Measurements from ENCODE around the gene OR2A5. TPM values are rescaled to one million over a fixed set of nuclear protein-coding genes. Genes with fewer than 3 reads are reported as not detected.
"Not testable (repeated sequence)": the region's sequence is repeated elsewhere in the genome, so short reads cannot be mapped to it uniquely, and the experiment has no call there.

Gene OR2A5
- total RNA-seq, 1 experiment from 2014 or later: not detected

DNA sequence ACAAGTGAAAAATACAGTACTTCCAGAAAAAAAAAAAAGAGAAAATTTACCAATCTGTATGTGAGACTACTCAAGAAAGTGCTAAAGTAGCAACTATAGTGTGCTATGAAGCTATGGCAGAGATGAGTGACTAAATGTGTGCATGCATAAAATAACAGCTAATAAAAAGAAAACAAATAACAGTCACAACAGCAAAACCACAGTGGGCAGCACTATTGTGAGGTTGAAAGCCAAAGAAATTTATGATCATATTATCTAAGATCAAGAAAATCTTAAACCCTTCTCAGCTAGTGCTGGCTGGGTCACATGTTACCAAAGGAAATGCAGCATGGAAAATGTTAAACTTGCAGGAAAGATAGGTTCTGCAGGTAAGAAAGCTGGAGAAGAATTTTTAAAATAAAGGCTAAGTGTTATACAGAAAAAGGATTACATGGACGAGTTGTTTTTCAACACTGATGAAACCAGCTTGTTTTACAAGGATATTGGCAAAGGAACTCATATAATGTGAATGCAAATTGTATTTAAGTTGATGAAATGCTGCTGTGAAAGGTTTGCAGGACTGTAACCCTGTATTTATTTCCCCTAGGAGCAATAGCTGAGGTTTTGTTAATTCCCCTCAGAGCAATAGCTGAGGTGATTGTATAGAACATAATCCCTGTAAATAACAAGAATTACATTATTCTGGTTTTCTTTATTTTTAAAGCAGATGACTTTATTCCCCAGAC is 15.6 kb upstream of the OR2A5 start:
- DNase-seq (ENCODE audit: low spot score): no peak

DNA sequence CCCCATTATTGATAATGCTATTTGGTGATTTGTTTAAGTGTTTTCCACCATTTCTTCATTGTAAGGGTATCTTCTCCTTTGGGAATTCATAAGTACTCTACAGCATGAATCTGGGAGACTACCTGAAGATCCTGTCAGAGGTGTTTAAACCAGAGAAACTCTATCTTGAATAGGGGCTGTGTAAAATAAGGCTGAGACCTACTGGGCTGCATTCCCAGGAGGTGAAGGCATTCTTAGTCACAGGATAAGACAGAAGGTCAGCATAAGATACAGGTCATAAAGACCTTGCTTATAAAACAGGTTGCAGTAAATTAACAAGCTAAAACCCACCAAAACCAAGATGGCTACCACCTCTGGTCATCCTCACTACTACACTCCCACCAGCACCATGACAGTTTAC is 13.4 kb upstream of the OR2A5 start:
- no peak for DNase-seq (ENCODE audit: low spot score)

DNA sequence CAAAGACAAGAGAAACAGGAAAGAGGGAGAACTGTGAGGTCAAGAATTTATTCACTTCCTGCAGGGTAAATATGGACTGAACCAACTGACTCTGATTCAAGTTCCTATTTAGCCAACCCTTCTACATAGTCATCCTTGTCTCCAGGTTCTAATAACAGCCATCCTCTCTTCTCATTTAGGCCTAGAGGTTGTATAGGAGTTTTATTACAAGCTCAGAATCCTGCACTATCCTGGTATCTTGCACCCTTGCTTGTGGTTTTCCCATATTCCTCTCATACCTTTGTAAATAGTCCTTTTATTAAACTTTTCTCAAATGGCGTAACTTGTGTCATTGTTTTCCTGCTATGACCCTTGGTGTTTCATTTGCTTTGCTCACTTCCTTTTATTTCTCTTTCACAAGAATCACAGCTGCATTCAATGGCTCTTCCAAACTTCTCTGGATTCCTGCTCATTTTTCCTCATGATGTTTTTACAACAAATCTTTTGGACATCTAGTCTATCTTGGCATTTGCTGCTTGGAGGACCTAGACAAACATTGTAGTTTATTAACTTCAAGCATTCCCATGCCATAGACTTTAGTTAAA is 12.4 kb upstream of the OR2A5 start:
- no peak for DNase-seq (ENCODE audit: low spot score)

DNA sequence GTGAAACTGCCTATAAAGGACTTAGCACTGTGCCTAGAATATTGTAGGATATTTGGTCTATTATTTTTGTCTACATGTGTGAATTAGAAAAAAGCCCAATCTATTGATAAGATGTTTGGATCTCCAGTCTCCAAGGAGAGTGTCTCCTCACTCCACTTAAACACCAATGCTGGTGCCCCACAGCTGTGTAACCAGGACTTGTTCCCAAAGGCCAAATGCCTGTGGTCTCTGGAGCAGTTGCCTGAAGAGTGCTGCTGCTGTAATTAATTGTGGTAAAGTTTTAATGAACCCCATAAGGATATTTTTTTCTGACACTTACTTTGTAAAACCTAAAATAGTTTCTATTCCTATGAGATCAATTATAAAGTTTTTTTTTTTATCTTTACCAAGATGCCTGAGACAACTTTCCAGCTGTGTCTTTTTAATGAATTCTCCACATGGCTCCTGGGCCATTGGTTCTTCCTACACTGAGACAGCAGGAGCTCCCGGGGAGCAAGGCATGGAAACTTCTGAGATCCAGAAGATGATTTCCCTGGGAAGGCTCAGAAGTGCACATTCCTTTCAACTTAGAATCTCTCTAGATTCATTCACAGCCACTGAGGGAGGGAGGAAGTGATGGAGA is 11.2 kb upstream of the OR2A5 start:
- no peak for DNase-seq (ENCODE audit: low spot score)

DNA sequence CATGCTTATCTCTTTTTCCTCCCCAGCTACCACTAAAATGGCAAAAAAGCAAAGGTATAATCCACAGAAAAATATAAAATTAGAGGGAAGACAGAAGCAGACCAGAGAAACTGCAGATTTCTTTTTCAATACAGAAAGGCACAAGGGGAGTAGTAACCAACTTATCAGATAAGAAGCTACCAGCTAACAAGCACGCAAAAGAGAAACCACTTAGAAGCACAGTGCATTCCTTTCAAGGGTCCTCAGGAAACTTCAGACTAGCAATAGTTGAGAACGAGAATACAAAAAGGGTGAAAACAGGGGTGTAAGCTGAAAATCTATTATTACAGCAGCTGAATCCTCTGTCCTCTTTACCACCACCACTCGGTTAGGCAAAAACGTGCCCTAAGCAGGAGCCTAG is 9.9 kb upstream of the OR2A5 start:
- DNase-seq (ENCODE audit: low spot score): no peak

DNA sequence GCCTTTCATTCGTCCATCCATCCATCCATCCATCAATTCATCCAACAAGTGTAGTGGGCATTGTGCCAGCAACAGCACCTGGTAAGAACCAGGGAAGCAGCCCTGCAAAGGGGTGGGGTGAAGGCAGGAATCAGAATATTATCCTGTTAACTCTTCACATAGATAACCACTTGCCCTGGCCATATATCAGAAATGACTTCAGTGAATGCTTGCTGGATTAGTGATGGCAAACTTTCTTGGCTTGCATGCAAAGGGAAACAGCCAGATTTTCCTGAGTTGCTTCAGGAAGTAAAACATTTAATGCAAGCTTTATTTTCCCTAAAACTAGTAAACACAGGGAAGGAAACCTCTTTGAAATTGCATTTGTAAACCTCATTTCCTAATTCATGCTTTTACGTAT is 743 bp downstream of the OR2A5 start:
- no peak for DNase-seq (ENCODE audit: low spot score)

DNA sequence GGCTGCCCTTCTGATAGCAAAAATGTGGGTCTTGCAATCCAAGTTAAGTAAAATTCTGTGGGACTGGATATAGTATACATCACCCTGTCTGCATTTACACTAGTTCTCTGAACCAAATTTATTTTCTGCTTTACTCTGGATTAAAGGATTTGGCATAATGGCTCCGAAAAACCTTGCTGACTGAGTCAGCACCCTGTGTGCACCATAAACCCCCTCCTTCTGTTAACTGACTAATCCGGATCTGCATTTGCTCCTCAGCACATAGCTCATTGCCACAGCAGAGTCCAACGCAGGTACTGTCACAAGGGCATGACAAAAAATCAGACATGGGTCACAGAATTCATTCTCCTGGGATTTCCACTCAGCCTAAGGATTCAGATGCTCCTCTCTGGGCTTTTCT is 1.3 kb downstream of the OR2A5 start:
- DNase-seq (ENCODE audit: low spot score): no peak

DNA sequence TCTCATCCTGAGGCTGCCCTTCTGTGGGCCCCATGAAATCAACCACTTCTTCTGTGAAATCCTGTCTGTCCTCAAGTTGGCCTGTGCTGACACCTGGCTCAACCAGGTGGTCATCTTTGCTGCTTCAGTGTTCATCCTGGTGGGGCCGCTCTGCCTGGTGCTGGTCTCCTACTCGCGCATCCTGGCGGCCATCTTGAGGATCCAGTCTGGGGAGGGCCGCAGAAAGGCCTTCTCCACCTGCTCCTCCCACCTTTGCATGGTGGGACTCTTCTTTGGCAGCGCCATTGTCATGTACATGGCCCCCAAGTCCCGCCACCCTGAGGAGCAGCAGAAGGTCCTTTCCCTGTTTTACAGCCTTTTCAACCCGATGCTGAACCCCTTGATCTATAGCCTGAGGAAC is 2.1 kb downstream of the OR2A5 start:
- not testable (repeated sequence) for DNase-seq (ENCODE audit: low spot score)

DNA sequence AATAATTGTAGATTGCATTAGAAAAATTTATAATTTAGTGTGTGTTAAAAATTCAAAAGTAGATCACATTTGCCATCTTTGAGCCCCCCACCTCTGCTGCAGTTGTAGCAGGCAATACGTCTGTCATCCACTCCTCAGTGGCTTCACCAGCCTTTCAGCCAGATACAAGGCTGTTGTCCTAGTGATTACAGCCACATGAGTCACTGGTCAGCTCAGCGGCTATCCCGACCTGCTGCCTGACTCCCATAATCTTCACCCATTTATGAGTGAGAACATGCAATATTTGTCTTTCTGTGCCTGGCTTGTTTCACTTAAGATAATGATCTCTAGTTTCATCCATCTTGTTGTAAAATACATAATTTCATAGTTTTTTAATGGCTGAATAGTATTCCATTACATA is 9.2 kb downstream of the OR2A5 start:
- peak; percentile 10 for DNase-seq (ENCODE audit: low spot score)

DNA sequence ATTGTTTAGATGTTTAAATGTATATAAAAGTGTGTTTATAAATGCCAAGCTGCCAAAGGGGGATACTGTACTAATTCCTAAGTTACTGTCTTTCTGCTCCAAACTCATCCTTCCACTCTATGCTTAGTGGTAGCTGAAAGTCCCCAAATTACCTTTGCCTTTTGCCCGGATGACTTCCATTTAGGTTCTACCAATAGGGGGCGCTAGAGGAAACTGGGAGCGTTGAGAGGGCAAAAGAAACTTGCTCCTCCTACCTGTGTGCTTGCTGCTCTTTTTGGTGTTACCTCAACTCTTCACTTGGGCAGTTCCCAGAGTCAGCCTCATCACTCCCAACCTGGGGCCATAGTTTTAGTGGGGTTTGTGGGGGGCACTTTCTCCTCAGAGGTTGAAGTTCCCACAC is 15.0 kb downstream of the OR2A5 start:
- DNase-seq (ENCODE audit: low spot score): no peak

DNA sequence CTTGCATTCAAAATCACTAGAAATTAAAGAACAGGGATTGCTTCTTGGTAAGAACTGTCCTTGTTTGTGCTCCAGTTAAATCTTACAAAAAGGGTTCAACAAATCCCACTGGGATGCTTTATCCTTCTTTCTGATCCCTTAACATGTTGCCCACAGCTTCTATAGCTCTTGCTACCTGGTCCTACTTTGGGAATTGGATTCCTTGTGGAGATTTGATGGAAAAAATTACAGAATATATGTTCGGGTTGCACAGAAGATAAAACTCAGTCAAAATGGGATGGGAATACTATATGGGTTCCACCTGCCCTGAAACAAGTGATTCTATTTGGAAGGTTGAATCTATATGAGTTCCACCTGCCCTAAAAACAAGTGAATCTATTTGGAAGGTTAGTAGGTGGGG is 20.8 kb downstream of the OR2A5 start, which contains the start of gene OR2A25:
TSS of gene OR2A25 (plus strand) at position 301 of the 400 bp plus-strand sequence. CDS start 4,409 bp downstream, outside the sequence.
- no peak for DNase-seq (ENCODE audit: low spot score)

DNA sequence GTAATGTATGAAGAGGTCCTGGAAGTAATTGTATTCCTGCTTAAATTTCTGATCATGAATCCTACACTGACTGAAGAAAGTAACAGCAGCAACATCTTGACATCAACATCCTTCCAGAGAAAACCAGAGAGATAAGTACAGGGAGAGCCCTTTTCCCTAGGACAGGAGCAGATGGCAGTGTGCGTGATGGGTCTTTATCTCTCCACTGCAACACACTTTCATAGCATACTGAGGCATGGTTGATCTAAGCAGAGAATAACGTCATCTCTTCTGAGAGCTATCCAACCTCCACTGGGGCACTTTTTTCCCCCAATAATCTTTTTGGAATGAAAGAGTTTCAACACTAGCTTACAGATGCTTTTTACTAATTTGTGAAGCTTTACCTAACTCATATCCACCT is 21.2 kb downstream of the OR2A5 start:
- DNase-seq (ENCODE audit: low spot score): no peak

DNA sequence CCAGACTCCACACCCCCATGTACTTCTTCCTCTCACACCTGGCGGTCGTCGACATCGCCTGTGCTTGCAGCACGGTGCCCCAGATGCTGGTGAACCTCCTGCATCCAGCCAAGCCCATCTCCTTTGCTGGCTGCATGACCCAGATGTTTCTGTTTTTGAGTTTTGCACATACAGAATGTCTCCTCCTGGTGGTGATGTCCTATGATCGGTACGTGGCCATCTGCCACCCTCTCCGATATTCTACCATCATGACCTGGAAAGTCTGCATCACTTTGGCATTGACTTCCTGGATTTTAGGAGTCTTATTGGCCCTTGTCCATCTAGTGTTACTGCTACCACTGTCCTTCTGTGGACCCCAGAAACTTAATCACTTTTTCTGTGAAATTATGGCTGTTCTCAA is 25.6 kb downstream of the OR2A5 start:
- DNase-seq (ENCODE audit: low spot score): no peak

DNA sequence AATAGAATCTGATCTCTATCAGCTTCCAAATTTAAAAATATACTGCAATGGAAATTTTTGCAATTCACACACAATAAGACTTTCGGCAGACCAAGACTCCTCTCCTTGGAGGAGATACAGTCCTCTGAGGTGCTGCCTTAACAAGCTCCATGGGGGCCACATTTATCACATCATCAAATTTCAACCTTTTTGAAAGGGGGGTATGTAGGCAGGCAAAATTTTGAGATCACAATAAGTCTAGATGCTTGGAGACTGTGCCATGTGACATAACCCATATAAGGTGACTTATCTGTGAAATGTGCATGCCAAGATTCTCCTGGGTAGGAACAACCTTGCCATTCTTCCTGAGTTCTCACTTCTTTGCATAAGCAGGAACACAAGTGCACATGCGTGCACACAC is 37.2 kb downstream of the OR2A5 start, which contains the start of gene OR2A12:
TSS of gene OR2A12 (plus strand) at position 301 of the 400 bp plus-strand sequence. CDS start 8,830 bp downstream, outside the sequence.
- no peak for DNase-seq (ENCODE audit: low spot score)

DNA sequence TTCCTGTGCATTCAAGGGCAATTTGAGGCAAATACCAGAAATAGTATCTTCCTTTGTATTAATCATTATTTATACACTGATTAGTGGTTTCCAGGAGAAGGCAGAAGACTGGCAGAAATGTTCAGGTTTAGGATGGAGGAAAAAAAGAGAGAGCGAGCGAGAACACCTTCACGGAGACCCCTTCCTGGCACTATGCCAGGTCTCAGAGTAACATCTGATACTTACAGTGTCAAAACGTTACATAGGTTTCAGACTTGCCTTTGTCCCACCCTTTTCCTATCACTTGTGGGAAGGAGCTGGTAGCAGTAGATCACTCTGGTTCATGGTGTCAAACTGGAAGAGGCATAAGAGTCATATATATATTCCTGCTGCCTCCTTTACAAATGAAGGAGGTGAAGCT is 38.0 kb downstream of the OR2A5 start:
- no peak for DNase-seq (ENCODE audit: low spot score)

DNA sequence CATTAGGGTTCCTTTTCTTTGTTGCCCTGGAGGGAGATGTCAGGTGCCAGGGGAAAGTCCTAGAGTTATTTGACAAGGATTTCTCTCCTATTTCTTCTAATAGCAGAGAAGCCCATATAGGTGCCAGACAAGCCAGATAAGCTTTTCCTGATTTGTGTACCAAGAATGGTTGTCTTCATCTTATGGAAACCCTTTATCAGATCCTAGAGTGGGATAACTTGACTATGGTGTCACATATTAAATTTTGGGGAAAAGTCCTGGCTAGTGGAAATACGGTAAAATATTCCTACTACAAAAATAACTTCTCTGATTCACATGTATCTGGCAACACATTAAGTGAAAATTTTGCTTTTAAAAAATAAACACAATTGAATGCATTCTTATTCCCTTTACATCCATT is 38.5 kb downstream of the OR2A5 start:
- no peak for DNase-seq (ENCODE audit: low spot score)

DNA sequence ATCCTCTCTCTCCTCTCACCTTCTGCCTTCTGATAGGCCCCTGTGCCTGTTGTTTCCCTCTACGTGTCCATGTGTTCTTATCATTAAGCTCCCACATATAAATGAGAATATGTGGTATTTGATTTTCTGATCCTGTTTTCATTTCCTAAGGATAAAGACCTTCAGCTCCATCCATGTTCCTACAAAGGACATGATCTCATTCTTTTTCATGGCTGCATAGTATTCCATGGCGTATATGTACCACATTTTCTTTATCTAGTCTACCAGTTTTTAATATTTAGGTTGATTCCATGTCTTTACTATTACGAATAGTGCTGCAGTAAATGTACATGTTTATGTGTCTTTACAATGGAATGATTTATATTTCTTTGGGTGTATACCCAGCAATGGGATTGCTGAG is 41.9 kb downstream of the OR2A5 start:
- no peak for DNase-seq (ENCODE audit: low spot score)

DNA sequence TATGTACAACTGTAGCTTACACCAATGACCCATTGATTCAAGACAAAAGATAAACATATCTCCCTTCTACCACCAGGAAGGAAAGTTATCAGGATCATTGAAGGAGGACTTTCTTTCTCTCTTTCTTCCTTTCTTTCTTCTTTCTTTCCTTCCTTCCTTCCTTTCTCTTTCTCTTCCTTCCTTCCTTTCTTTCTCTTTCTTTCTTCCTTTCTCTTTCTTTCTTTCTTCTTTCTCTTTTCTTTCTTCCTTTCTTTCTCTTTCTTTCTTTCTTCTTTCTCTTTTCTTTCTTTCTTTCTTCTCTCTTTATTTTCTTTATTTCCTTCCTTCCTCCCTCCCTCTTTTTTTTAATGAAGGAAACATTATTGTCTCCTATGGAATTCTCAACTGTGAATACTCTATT is 50.0 kb downstream of the OR2A5 start:
- no peak for DNase-seq (ENCODE audit: low spot score)

DNA sequence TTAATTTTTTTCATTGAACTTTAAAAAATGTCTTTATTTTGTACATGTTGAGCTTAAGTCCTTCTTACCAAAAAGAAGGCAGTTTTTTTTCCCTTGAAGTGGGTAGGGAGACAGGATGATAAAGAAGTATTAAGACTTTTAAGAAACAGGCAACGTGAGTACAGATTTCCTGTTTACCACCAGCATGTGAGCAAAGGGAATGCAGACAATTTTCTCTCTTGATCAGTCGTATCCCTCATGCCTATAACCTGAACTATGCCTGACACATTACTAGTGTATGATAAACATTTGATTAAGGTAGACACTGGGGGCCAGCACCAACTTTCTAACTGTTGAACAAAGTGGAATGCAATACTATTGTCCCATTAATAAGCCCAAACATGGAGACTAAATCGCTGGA is 51.9 kb downstream of the OR2A5 start:
- DNase-seq (ENCODE audit: low spot score): no peak

DNA sequence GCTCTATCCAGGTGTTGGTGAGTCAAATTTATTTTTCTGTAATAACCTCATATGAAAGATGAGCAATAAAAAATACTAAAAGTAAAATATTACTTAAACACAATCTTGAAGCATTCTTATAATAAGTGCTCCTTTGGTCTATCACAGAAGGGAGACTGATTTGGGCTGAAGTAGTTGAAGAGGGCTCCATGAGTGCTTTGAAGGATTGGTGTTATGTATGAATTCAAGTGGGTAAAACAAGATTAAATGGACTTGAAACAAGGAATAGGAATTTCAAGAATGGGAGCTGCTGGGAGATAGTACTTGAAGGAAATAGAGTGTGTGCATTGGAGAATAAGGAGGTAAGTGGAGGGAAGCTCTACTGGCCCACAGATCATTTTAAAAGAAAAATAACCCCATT is 53.3 kb downstream of the OR2A5 start:
- DNase-seq (ENCODE audit: low spot score): no peak

DNA sequence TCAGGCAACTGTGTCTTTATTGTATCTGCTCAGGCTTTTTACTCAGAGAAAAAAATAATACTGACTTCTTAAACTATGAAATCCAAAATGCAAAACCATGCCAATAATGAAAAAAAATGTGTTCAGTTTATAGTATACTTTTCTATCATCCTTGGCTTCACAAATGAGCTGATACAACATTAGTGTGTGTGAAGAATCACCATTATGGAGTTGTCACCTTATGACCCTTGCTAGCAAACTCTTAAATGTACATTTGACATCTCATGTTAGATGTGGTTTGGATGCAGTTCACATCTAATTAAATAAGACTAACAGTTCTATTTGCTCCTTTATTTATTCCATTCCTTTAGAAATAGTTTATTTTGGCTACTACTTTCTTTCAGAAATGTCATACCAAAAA is 56.5 kb downstream of the OR2A5 start:
- no peak for DNase-seq (ENCODE audit: low spot score)
